ENCODE results near the gene CNDP2.
A peak's percentile ranks its signal among the peaks of the same experiment; 100 is the strongest.

Gene CNDP2

DNA sequence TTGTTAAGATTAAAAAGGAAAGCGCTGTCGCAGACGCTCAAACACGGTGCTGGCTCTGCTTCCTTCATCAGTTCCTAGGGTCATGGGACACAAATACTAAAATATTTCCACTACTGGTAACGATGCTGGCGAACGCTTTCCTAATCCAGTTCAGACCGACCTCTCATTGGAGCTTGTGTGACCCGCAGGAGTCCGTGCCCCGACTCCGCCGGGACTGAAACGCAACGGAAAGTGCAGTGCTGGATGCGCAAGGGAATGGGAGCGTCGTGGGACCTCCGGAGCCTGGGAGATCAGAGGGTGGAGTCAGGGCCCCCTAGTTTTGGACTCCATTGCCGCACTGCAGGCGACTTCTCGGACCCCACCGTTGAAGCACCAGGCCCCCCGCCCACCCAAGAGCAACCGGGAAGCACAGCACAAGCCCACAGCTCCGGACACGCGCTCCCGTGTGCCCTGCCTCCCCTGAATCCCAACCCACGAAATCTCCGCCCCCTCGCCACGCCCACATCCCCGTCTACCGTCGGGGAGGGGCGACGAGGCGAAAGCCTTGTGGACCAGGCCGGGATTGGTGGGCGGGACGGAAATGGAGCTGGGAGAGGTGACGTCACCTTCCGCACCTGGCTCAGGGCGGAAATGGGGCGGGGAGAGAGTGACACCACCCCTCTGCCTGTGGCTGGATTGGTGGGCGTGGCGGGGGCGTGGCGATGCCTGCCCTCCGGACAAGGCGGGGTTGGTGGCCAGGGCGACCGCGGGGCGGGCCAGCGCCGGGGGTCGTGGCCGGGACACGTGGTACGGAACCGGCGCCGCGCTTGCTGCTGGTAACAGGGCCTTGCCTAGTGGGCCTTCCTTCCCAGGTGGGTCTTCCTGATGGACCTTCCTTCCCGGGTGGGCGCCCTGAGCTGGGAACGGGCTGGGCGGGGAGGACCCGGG is at the start of gene CNDP2:
CNDP2 (plus strand) TSS at position 783 of the 927 bp plus-strand sequence. CDS start 3,611 bp downstream, outside the sequence.
- peak; percentile 94 for DNase-seq

DNA sequence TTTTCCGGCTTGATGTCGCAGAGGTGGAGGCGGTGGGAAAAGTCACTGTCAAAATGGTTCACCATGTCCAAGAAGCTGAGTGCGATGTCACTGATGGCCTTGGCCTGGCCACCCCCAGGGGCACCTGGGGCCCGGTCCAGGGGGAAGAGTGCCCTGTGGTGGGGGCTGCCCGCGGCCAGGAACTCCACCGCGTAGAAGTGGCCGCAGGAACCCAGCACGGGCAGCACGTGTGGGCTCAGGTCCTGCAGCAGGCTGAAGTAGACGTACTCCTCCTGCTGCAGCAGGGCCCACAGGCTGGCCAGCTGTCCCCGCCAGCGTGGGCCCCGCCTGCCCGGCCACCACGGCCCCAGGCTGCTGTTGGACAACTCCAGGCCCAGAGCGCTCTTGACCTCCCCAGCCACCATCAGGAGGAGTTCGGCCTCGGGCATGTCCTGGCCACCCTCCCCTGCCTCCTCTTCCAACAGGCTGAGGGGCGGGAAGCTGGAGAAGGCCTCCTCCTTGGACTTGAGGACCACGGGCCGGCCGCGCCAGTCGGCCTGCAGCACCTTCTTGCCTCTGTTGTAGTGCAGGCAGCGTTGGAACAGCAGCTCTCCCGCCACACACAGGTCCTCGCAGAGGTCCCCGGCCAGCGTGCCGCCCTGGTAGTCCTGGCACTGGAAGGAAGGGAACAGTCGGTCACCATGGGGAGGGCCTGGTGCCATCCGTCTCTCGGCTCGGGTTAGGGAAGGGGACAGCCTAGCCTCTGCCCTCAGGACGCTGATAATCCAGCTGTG is 49.3 kb upstream of the CNDP2 start:
- DNase-seq, result no peak

DNA sequence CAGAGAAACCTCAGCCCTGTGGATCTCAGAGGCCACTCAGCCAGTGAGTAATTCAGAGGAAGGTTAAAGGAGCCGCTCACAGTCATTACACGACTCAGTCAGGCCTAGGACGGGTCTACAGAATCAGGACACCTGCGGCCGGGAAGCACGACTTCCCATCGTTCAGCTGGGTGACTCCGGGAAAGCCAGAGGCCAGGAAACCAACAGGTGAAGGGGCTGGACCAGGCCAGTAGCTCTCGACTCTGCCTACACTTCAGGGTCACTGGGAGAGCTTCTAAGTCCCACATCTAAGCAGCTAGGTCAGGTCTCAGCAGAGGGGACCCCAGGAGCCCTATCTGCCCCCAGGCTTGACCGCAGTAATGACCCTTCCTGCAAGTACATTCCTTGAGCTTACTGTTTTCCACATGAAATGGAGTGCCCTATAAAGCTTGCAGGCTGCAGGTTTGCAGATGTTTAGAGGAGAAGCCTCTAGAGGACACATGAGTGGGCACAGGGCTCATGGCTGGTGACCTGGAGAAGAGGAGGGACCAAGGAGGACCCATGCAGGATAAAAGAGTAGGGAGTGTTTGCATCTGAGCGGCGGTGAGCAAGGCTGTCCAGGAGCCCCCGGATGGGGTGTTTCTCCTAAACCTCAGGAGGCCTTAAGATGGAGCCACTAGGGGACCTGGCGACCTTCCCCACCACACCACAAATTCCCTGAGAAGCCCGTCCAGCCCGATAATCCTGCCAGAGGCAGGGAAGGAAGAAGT is 48.6 kb upstream of the CNDP2 start:
- DNase-seq, result no peak

DNA sequence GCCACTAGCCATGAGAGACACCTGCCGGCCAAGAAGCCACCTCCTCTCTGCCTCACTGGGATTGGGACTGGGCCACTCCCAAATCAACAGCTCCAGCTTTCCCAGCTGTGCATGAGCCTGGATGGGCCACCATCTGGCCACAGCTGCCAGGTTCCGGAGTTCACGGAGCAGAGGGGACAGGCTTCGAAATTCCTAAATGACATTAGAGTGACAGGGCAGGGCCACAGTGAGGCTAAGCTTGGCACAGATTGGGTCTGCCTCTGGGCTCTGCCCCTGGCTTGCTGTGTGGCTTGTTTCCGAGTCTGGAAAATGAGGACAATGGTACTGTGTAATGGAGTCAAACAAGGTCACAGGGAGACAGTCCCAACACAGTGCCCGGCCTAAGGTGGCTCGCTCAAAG is 45.5 kb upstream of the CNDP2 start:
- DNase-seq, result no peak

DNA sequence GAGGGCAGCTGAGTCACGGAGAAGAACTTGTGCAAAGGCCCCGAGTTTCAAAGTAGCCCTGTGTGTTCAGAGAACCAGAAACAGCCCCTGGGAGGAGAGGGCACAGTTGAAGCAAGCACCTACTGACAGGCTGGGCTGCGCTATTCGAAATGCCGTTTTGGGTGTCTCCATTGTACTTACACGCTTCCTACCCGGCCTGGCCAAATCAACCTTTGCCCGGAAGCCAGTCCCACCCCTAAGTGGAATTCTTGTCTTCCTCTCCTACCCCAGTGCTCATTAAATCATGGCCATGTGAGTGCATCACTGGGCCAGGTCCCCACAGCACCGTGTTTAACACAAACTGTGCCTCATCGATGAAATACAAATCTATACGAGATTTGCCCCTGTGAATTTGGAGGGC is 45.0 kb upstream of the CNDP2 start:
- DNase-seq, result no peak

DNA sequence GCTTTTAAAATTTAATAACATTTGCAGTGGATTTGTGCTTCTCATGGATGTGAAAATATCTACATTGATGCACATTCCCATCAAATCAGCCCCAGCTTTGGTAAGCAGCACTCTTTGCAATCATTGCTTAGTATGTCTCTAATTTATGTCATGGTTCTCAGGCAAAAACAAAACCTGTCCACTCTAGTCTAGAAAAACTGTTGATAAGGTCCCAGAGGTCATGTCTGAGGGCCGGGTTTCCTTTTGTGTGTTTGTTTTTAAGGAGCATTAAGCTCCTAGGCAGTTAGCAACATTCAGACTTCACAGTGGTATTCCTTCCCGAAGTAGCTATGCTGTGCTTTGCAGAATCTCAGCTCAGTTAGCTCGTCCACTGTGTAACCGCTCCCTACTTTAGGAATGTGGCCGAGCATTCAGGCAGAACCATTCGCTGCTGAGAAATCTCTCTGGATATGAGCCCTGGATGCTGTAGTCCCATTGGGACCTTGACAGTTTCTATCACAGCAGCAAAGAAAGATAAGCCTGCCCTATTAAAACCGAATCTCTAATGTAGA is 43.1 kb upstream of the CNDP2 start:
- no peak for DNase-seq

DNA sequence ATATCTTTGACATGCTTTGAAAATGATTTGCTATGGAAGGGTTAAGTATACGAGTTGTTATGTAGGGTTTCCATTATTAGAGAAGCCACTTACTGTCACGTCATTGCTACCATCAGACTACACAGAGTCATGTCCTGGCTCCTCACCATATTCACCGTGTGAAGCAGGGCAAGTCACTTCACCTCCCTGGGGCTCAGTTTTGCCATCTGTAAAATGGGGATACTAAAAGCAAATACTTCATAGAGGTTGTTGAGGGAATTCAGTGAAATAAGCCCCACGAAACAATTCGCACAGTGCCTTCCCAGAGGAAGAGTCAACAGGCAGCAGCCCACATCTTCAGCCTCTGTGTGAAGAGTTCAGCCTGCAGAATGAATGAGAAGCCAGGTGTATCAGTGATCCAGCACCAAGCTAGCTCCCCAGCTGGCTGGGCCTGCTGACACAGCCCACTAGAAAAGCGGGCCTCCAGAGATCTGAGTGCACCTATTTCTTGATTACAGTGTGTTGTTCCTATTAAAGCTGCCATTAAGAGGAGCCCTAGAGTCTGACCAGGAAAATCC is 42.4 kb upstream of the CNDP2 start:
- DNase-seq, result no peak

DNA sequence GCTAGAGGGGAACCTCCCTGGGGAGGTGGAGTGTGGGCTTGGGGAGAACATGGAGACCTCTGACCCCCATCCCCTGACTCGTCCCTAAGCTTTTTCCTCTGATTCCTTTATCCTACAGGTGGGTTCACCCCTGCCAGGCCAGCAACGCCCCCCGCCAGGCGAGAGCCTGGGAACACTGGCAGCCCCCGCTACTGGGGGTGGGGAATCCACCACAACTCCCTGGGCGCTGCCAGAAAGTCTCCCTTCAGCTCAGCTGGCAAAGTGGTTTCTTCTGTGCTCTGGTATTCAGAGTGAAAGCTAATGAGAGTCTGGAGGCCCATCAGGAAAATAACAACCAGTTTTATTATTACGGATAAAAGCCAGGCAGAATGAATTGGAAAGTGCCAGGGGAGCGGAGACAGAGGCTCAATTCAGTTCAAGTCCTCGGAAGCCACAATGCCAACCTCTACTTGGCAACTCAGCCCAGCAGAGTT is 41.8 kb upstream of the CNDP2 start:
- no peak for DNase-seq

DNA sequence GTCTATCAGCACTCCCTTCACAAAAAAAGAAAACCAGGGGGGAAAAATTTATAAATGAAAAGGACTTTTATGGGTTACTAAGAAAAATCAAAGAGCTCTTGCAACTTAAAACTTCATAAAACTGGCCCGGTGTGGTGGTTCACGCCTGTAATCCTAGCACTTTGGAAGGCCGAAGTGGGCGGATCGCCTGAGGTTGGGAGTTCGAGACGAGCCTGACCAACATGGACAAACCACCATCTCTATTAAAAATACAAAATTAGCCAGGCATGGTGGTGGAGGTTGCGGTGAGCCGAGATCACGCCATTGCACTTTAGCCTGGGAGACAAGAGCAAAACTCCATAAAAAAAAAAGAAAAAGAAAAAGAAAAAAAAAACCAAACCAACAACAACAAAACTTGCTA is 40.8 kb upstream of the CNDP2 start:
- no peak for DNase-seq

DNA sequence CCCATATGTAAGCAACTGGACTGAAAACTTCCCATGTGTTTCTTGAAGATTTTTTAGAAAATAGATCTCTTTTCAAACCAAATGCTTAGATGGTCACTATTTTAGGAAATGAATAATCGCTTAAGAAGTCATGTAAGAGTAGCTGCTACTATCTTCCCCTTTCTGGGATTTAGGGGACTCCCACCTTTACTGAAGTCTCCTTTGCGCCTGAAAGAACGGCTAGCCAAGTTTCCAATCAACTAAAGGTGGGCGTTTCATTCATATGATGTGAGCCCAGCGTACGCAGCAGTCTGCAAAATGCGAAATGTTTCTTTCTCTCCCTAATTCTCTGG is 40.2 kb upstream of the CNDP2 start:
- no peak for DNase-seq

DNA sequence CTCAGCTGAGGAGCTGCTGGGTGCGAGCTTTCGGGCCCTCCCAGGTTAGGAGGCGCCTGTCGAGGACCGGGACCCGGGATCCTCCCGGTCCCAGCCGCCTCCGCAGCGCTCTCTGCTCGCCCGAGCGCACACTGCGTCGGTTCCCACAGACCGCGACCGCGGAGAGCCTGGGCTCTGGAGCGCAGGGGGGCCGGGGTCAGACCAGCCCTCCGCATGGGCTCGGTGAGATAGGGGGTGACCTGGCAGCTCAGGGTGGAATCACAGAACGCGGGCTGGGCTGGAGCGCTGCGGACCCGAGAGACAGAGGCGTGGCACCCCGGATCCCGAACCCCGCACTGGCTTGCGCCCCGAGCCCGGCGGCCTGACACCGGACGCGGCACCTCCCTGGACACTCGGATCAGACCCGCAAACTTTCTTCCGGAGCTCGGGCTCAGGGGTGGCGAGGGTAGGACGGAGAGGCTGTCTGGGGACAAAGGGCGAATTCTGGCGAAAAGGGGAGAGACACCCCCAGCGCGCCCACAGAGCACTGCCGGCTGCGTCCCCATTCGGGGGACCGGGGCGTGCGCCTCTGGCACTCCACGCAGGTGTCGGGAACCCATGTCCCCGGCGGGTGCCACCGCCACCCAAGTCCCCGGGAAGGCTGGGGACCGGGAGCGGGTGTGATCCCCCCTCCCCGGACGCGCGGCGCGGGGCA is 39.7 kb upstream of the CNDP2 start:
- DNase-seq, result no peak

DNA sequence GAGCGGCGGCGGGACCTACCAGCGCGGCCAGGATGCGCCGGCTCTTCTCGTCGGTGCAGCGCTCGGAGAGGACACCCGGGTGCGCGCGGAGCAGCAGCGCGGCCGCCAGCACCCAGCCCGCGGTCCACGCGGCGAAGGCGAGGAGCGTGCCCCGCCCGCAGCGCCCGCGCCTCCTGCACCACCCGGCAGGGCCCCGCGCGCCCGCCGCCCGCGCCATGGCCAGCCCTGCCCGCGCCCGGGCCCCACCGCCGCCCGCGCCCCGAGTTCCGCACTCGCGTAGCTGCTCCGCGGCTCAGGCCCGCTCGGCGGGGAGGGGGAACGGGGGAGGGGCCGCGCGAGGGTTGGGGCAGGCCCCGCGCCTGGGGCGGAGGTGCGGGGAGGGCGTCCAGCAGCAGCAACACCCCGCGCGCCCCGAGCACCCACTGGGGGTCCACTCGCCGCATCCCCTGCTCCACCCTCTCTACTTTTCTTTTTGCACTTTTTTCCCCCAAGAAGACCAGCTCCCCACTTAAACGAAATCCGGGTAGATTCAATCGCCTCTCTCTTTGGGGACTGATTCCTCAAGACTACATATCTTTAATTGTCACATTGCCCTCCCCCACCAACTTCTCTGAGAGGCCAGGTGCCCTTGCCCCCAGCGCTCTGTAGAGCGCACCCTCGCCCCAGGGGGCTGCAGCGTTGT is 39.0 kb upstream of the CNDP2 start, which contains the start of gene DIPK1C:
DIPK1C (minus strand) TSS at position 266 of the 682 bp plus-strand sequence; CDS start at position 217, 49 bp downstream.
- DNase-seq, result no peak

DNA sequence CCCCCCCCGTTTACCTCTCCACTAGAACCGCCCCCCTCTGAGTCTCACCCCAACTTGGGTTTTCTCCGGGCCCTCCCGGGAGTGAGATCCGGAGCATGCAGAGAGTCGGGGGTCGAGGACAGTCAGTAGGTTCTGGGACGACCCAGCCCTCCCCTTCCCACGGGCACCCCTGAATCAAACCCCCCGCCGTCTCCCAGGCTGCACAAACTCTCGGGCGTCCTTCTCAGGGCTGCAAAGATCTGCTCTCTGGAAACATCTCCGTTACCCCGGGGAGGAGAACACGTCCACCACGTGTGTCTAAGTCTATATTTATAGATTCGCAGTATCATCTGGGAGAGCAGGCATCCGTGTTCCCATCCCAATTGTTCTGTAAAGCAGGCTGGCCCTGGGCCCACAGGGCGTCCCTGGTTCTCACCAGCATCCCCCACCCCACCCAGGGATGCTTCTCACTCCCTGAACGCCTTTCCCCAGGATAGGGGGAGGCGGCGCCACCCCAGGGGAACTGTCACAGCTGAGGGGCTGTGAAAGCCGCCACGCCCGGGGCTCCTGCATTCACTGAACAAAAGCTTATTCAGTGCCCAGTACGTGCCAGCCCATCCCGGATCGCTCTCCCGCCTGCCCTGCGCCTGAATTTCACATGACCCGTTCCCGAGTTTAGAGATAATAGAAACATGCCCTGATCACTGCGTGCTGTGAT is 38.3 kb upstream of the CNDP2 start:
- no peak for DNase-seq

DNA sequence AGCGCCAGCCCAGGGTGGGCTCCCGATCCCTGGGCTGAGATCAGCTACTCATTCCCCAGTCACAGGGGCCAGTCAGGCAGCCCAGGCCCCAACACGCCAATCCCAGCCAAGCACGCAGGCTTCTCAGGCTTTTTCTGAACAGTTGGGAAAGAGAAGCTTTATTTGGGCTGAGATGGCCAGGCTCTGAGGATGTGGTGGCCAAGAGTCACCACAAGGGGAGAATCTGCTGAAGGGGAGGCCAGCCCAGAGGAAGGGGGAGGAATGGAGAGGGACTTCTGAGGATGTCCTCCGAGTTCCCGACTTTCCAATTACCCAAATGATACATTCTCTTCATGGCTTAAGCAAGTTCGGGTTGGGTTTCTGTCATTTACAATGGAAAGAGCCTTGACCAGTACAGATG is 36.3 kb upstream of the CNDP2 start:
- DNase-seq, result no peak

DNA sequence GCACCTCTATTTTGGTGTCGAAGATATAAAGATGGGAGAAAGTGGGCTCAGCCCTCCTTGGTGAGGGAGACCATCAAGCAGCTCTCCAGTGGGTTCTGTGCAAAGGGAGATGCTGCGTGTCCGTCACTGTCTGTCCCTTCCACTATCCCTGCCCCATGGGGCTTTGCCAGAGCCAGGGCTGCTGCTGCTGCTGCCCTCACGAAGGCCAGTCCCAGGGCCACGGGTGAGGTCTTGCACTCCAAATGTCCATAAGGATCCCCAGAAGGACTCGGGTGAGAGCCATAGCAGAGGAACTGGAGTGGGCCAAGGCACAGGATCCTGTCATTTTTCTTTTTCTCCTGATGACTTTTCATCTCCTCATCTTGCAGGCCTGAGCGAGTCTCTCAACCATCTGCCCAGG is 35.3 kb upstream of the CNDP2 start:
- DNase-seq, result no peak

DNA sequence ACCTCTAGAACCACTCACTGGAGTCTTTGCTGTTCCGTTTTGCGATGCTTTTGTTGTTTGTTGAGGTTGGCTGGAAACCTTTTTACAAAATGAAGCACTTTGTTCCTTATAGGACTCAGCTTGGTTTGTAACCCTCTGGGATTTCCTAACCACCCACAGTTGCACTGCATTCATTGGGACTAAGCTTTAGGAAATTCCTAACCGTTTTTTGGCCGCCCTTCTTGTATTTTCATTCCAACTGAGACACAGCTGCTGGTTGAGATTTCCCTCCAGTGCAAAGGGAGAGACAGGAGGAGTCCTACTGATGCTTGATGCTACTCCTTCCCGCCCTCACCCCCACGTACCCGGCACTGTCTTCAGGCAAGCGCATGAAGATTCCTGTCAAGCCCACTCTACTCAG is 32.9 kb upstream of the CNDP2 start:
- DNase-seq, result no peak

DNA sequence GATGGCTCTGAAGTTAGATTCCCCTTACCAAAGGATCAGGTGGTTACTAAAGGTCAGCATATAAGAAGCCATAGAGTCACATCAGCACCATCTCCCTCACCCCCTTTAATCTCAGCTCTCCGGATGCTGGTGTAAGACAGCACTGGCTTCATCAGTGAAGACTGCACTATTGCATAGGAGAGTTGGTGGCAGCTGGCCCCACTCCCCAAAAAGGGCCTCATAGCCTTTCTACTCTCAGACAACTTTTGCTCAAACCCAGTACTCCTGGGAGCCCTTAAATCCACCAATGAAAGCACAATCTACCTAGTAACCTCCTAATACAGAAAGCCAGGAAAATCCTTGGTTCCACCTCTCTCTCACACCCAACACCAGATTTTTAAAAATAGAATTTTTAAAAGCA is 32.2 kb upstream of the CNDP2 start:
- no peak for DNase-seq

DNA sequence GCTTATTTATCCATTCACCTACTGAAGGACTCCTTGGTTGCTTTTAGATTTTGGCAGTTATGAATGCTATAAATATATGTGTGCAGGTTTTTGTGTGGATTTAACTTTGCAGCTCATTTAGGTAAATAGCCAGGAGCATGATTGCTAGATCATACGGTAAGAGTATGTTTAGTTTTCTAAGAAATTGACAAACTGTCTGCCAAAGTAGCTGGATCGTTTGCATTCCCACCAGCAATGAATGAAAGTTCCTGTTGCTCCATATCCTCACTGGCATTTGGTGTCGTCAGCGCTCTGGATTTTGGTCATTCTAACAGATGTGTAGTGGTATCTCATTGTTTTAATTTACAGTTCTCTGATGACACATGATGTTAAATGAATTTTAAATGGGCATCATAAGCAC is 30.4 kb upstream of the CNDP2 start:
- DNase-seq, result no peak

DNA sequence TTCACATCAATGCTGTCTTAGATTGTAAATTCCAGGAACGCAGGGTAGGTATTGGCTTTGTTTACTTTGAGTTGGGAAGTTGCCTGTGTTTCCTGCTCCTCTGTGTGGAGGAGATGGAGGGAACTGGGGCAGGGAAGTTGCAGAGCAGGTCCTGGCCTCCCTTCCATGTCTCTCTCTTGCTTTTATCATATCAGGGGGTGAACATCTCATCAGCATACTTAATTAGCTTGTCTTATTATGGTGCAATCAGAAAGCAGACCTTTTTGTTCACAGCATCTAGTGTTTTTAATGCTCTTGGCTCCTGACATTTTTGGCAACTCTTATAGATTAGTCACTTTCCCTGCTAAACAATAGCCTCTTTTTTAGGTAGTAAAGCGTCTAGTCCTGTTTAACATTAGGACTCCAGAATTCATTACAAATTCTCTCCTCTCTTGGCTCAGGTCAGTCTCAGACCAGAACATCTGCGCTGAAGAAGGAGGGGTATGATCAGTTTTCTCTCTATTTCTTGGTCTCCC is 27.6 kb upstream of the CNDP2 start:
- DNase-seq, result no peak

DNA sequence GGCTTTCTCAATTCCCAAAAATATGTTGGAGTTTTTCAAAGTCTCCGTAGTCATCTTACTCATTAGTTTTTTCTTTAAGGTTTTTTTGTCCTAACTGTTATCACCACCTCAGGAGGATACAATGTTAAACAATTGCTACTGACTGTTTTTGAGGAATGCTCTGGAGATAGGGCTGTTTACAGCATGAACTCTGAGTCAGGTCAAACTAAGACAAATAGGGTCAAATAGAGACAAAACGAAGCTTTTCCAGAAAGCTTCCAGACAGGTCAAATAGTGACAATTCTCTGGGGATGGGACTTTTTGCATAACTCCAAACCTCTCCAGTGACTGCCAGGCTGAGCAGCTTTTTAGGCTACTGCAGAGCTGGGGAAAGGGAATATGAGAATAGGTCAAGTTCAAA is 23.9 kb upstream of the CNDP2 start:
- no peak for DNase-seq
